NCI-H128 (cell line): Measurements from ENCODE around the gene CST6.
A peak's percentile ranks its signal among the peaks of the same experiment; 100 is the strongest.
"Not testable (repeated sequence)": the region's sequence is repeated elsewhere in the genome, so short reads cannot be mapped to it uniquely, and the experiment has no call there.

ENCODE experiments used
- DNase-seq: peaks from one replicate; lab custom pipeline; 2025; ENCODE audit not compliant: unreplicated experiment; lab: John Stamatoyannopoulos, UW

Gene CST6

DNA sequence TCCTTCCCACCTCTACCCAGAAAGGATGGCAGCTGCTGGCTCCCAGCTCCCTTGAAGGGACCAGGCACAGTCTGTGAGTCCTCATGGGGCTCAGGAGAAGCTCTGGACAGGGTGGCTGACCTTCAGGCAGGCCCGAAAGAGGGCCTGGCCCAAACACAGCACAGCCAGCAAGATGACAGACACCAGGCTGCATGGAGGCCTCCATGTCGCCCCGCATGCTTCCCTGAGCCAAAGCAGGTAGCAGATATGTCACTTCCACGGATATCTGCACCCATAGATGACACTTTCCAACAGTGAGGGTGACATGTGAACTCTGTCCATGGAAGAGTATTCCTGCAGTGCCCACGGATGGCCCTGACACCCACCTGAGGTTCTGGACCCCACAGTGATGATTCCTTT, 28.2 kb upstream of the CST6 start:
- no peak for DNase-seq

DNA sequence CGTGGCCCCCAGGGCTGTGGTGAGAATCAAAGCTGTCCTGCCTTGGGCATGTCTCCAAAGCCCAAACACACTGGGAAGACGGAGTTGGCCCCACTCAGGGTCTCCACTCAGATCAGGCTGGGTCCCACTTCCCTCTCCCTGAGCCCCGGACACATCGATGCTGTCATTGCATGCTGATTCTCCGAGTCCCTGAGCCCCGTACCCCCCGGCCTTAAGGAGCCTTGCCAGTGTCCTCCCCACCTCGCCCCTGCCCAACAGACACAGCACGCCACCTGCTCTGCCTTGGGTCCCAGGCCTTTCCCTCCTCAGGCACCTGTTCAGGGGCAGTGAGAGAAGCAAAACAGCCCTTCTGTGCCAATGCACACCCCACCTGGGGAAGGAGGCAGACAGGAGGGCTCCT, 24.5 kb upstream of the CST6 start:
- no peak for DNase-seq

GRCh38 chr11:65988791-65989592, 22.8 kb upstream of the CST6 start:
- DNase-seq, result peak; percentile 75

GRCh38 chr11:65992056-65992455, 19.8 kb upstream of the CST6 start:
- no peak for DNase-seq

DNA sequence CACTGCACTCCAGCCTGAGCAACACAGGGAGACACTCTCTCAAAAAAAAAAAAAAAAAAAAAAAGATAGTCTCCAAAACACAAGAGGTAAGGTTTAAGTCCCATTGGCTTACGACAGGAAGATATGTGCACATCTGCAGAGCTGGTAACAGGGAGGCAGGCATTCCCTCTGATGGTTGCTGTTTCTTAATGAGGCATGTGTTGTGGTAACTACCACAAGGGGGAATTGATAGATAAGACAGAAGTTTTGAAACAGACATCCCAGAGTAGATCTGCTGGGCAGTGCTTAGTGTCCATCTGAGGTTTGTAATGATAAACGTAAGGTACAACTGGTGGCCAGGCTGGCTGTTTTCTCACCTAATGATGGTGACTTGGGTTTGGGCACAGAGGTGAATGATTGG, 14.5 kb upstream of the CST6 start:
- DNase-seq, result no peak

GRCh38 chr11:66001942-66002647, 9.7 kb upstream of the CST6 start, which contains the start of the genes BANF1 and EIF1AD:
TSS of gene BANF1 (plus strand) at chr11:66002503. CDS start at chr11:66003251, 748 bp downstream.
TSS of gene EIF1AD (minus strand) at chr11:66002157. CDS start at chr11:66000389, 1,768 bp downstream.
- peak; percentile 89 for DNase-seq

- no peak for DNase-seq
Measured at GRCh38 chr11:66002648-66003225, 9.1 kb upstream of the CST6 start.

DNA sequence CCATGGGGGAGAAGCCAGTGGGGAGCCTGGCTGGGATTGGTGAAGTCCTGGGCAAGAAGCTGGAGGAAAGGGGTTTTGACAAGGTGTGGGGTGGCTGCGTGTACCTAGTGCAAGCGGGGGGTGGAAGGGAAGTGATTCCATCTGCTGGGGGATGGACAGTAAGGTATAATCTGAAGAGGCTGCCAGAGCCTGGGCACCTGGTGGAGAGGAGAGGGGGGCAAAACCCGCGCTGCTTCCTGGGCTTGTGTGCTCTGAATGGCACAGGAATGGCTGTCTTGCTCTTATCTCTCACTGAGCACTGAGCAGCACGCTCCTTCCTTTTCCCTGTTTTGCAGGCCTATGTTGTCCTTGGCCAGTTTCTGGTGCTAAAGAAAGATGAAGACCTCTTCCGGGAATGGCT, 8.5 kb upstream of the CST6 start:
- DNase-seq, result no peak

- no peak for DNase-seq
Measured at GRCh38 chr11:66004186-66004585, 7.6 kb upstream of the CST6 start.

GRCh38 chr11:66006134-66006890, 5.5 kb upstream of the CST6 start:
- no peak for DNase-seq

DNA sequence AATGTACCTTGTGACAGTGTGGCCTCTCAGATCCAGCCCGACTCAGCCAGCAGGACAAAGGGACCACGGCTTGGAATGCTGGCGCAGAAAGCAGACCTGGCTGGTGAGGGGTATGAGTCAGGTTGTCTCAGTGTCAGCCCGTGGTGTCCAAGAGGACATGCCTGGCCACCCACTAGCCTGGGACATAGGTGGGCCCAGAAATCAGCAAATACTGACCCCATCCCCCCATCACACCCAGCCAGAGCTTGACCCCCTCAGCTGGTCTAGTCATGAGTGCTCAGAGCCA, 5.0 kb upstream of the CST6 start:
- no peak for DNase-seq

DNA sequence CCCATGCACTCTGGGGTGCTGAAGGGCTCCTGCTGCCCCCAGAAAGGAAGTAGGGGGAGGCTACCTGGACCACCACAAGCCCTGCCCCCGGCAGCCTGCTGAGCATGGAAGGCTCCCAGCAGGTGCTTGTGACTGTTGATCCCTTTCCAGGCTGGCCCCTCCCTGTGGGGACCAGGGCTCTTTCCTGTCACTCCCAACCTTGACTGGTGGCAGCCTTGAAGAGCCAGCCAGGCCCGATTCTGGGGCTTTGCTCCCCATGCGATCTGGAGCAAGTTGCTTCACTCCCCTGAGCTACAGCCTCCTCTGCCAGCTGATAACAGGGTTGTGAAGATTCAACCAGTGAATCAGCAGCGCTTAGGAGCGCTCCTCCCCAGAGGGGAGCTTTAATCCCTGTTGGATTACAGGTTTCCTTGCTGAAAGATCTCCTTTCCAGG, 4.6 kb upstream of the CST6 start:
- DNase-seq, result no peak

- no peak for DNase-seq
Measured at GRCh38 chr11:66008095-66008467, 3.7 kb upstream of the CST6 start.

DNA sequence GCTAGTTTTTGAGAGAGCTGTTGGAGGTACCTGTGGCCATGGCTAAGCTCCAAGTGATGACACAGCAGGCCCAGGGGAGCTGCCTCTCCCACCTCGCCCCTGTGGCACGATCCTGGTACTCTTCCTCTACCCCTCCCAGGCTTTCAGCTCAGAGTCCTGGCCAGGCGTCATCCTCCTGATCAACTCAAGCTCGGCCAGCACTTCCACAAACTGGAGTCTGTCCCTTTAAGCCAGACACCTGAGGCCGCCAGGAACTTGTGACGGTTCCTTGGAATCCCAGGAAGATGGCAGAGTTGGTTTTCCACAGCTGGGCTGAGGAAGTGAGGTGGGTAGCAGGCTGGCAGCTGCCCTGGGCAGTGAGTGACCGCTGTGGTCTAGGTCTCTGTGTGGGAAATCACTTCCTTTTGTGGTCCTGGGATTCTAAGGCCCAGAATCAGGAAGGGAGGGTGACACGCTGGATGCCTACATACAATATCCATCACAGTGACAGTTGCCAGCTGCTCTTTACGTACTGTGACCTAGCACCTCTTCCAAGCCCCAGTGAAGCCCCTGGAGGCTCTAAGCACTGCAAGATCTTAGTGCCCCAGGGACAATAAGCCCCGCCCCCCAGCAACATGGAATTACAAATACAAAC, 3.2 kb upstream of the CST6 start:
- no peak for DNase-seq

- not testable (repeated sequence) for DNase-seq
Measured at GRCh38 chr11:66010036-66010435, 1.8 kb upstream of the CST6 start.

DNA sequence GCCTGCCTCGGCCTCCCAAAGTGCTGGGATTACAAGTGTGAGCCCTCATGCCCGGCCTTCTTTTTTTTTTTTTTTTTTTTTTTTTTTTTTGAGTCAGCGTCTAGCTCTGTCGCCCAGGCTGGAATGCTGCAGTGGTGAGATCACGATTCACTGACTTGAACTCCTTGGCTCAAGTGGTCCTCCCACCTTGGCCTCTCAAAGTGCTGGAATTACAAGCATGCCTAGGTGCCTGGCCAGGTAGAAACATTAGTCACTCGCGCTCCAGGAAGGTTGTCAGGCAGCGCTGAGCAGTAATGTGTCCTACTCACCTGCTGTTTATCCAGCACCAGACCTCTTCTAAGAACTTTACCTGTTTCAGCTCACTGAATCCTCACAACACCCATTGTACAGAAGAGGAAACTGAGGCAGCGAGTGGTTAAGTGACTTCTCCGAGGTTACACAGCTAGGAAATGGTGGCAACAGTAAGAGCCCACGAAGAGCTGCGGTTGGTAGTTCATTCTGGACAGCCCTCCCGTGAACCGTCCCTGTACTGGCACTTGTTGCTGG, 496 bp upstream of the CST6 start:
- DNase-seq, result no peak

DNA sequence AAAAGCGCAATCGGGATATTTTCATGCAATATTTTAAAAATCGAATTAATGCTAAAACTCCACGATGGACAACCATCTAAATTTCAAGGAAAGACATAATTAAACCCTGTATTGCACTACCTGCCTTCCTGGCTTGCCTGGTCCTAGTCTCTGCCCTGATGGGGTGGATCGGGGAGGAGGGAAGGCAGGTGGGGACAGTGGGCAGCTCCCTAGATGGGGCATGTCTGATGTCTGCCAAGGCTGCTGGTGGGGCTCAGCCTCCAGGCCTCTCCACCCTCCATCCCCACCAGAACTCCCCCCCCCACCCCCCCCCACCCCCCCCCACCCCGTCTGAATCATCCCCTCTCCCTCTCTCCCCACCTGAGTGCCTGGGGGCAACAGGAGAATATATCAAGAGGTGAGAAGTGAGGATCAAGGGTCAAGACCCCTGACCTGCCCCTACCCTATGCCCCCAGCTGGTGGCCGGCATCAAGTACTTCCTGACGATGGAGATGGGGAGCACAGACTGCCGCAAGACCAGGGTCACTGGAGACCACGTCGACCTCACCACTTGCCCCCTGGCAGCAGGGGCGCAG, 650 bp downstream of the CST6 start:
- no peak for DNase-seq

DNA sequence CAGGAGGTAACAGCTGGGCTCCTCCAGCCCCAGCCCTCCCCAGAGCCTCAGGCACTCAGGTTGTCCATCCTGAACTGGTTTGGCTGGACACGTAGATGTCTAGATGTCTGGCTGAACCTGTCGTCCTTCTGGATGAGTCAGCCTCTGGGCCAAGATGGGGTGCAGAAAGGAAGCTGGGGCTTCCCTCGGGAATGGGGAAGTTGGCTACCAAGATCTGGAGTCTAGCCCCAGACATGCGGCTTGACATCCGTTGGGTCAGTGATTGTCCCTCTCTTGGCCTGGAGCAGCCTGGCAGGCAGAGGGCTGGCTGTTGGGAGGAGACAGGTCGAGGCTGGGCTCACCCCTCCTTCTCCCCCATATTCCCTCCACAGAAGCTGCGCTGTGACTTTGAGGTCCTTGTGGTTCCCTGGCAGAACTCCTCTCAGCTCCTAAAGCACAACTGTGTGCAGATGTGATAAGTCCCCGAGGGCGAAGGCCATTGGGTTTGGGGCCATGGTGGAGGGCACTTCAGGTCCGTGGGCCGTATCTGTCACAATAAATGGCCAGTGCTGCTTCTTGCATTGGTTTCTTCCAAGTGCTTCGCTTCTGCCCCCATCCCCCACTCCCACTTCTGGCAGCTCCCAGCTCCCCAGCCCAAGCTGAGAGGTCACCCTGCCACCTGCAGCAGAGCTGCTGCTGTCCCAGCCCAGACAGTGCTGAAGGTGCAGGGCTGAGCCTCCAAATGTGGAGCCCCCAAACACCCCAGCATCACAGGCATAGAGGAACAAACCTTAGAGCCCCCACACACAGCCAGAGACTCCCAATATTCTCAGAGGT, 1.3 kb downstream of the CST6 start:
- DNase-seq, result no peak

- DNase-seq, result no peak
Measured at GRCh38 chr11:66013762-66014100, 1.9 kb downstream of the CST6 start.
